Neural cell (in vitro differentiated cells): ENCODE data around the gene EN1. TPM values are rescaled to one million over a fixed set of nuclear protein-coding genes. Genes with fewer than 3 reads are reported as not detected.

Experiments used
- H2AFZ ChIP-seq: fragments of 200-600, 300-800 bp; sonication (generic), shearing (Covaris generic); 2 replicates; pipeline ENCODE4 v1.6.0; 2014; ENCODE audit warnings: low read depth, mild to moderate bottlenecking, antibody characterized with exemption, low read length, moderate library complexity
- H3F3A ChIP-seq: fragments of 200-600 bp; shearing (Covaris generic); 2 replicates; pipeline ENCODE4 v1.6.1; 2016; ENCODE audit warnings: mild to moderate bottlenecking, moderate library complexity, mixed read lengths, antibody characterized with exemption, low read length; ENCODE audit not compliant: insufficient read depth, poor library complexity, severe bottlenecking
- H3K27ac ChIP-seq: fragments of 200-600, 300-800 bp; sonication (generic), shearing (Covaris generic); 2 replicates; pipeline ENCODE4 v1.5.1; 2014; ENCODE audit warnings: mild to moderate bottlenecking, low read length, moderate library complexity
- H3K27me3 ChIP-seq: fragments of 300-800, 200-600 bp; sonication (generic), shearing (Covaris generic); 2 replicates; pipeline ENCODE4 v1.6.0; 2014; ENCODE audit warnings: mild to moderate bottlenecking, low read depth, low read length, moderate library complexity; ENCODE audit not compliant: insufficient read depth
- H3K36me3 ChIP-seq: fragments of 300-800, 200-600 bp; sonication (generic), shearing (Covaris generic); 2 replicates; pipeline ENCODE4 v1.5.1; 2014; ENCODE audit warnings: mild to moderate bottlenecking, antibody characterized with exemption, low read length, moderate library complexity; ENCODE audit not compliant: insufficient read depth
- H3K4me2 ChIP-seq: fragments of 300-800, 200-600 bp; sonication (generic), shearing (Covaris generic); 2 replicates; pipeline ENCODE4 v1.6.0; 2014; ENCODE audit warnings: mild to moderate bottlenecking, low read length
- H3K4me3 ChIP-seq: fragments of 300-800, 200-600 bp; sonication (generic), shearing (Covaris generic); 2 replicates; pipeline ENCODE4 v1.5.1; 2014; ENCODE audit warnings: mild to moderate bottlenecking, low read length, moderate library complexity
- H3K79me2 ChIP-seq: fragments of 200-600 bp; shearing (Covaris generic); replicated peaks from 2 replicates; pipeline ENCODE4 v1.6.0; 2014; ENCODE audit warnings: mild to moderate bottlenecking, low read length, moderate library complexity; ENCODE audit not compliant: insufficient read depth
- H3K9ac ChIP-seq: fragments of 300-800, 200-600 bp; sonication (generic), shearing (Covaris generic); 2 replicates; pipeline ENCODE4 v1.6.1; 2016; ENCODE audit warnings: mild to moderate bottlenecking, low read length, mixed read lengths
- H3K9me2 ChIP-seq: fragments of 200-600 bp; shearing (Covaris generic); 2 replicates; pipeline ENCODE4 v1.6.1; 2016; ENCODE audit warnings: mild to moderate bottlenecking, low read length, mixed read lengths; ENCODE audit not compliant: insufficient read depth
- H3K9me3 ChIP-seq: fragments of 200-600, 300-800 bp; sonication (generic), shearing (Covaris generic); 2 replicates; pipeline ENCODE4 v1.6.1; 2016; ENCODE audit warnings: mild to moderate bottlenecking, mixed run types, low read length, moderate library complexity, mixed read lengths
- H4K20me1 ChIP-seq: fragments of 200-600 bp; shearing (Covaris generic); 2 replicates; pipeline ENCODE4 v1.6.1; 2016; ENCODE audit warnings: mild to moderate bottlenecking, mixed run types; ENCODE audit not compliant: insufficient read depth
- CTCF ChIP-seq: fragments of 450-650 bp; IDR thresholded peaks from 2 replicates; pipeline ENCODE4 v1.5.1; 2014; ENCODE audit warnings: antibody characterized with exemption, mild to moderate bottlenecking, moderate library complexity; ENCODE audit not compliant: poor library complexity, severe bottlenecking
- EP300 ChIP-seq: fragments of 450-650 bp; conservative IDR thresholded peaks from 2 replicates; pipeline ENCODE4 v1.6.1; 2014; ENCODE audit warnings: antibody characterized with exemption, mild to moderate bottlenecking, moderate library complexity; ENCODE audit not compliant: poor library complexity, severe bottlenecking
- EZH2 ChIP-seq: fragments of 200-600, 300-800 bp; shearing (Covaris generic), sonication (generic); IDR thresholded peaks from 2 replicates; pipeline ENCODE4 v1.6.1; 2014; ENCODE audit warnings: antibody characterized with exemption, low read length, borderline replicate concordance, mild to moderate bottlenecking; ENCODE audit not compliant: insufficient read depth, poor library complexity, severe bottlenecking
- MXI1 ChIP-seq: fragments of 450-650 bp; conservative IDR thresholded peaks from 2 replicates; pipeline ENCODE4 v1.6.1; 2014; ENCODE audit warnings: antibody characterized with exemption, mild to moderate bottlenecking; ENCODE audit not compliant: poor library complexity, severe bottlenecking
- POLR2AphosphoS5 ChIP-seq: IDR thresholded peaks from 2 replicates; pipeline ENCODE4 v1.6.1; 2012
- SMC3 ChIP-seq: fragments of 450-650 bp; conservative IDR thresholded peaks from 2 replicates; pipeline ENCODE4 v1.6.1; 2014; ENCODE audit warnings: antibody characterized with exemption, mild to moderate bottlenecking, moderate library complexity; ENCODE audit not compliant: poor library complexity
- TAF1 ChIP-seq: IDR thresholded peaks from 2 replicates; pipeline ENCODE4 v1.6.1; 2012; ENCODE audit warnings: low read depth
- polyA plus RNA-seq: library from polyadenylated mRNA; depleted of rRNA; stranded (reverse); fragments of >200 nt; gene quantifications from 2 replicates; pipeline ENCODE4 v1.2.3, GENCODE V29; 2014
- TF ChIP-seq, protein P1 (sequence below): IDR thresholded peaks from 2 replicates; pipeline ENCODE4 v1.6.1; 2012; ENCODE audit warnings: borderline replicate concordance

Gene EN1
- polyA plus RNA-seq, 1 donor from 2014 or later, result not detected

- Histone ChIP-seq H4K20me1 (no peaks in the 10 kb centered on the region), H3K9ac (no peak overlapping the region), H3K4me3 (no peak overlapping the region), H3F3A (no peaks in the 10 kb centered on the region), H3K36me3 (no peaks in the 10 kb centered on the region), H3K4me2 (no peak overlapping the region), H2AFZ (no peak overlapping the region), H3K27me3 (peaks cover 93% of the 10 kb centered on the region), H3K27ac (no peak overlapping the region), H3K9me2 (no peaks in the 10 kb centered on the region), H3K79me2 (no peaks in the 10 kb centered on the region), H3K9me3 (no peaks in the 10 kb centered on the region)
- TF ChIP-seq EP300 (no peak), MXI1 (no peak), CTCF (no peak), SMC3 (no peak)
Measured at GRCh38 chr2:118822015-118822414, 25.4 kb downstream of the EN1 start.

DNA sequence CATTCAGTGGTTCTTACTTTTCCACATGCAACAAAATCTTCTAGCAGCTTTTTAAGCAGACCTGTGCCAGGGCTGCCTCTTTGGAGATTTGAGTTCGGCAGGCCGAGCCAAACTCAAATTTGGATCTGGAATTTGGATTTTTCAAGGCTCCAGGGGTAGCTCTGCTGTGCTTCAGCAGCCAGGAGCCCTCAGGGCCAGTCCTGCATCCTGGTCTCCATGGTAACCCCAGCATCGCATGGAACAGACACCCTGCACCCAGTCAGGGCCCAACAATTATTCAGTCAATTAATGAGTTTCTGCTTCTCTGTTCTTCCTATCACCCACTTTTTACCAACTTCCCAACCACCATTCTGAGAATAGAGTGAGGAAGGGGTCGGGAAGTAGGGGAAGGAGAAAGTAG is 30.0 kb downstream of the EN1 start:
- no peaks in the 10 kb centered on the region for H3F3A ChIP-seq
- no peak overlapping the region for H3K27ac ChIP-seq
- no peaks in the 10 kb centered on the region for H3K9me3 ChIP-seq
- no peaks in the 10 kb centered on the region for H3K9me2 ChIP-seq
- no peak overlapping the region for H3K4me2 ChIP-seq
- no peaks in the 10 kb centered on the region for H3K36me3 ChIP-seq
- peaks cover 72% of the 10 kb centered on the region for H3K27me3 ChIP-seq
- no peaks in the 10 kb centered on the region for H3K79me2 ChIP-seq
- TF ChIP-seq EZH2 (no peak), POLR2AphosphoS5 (no peak), EP300 (no peak), SMC3 (no peak)
- TF ChIP-seq, protein P1, sequence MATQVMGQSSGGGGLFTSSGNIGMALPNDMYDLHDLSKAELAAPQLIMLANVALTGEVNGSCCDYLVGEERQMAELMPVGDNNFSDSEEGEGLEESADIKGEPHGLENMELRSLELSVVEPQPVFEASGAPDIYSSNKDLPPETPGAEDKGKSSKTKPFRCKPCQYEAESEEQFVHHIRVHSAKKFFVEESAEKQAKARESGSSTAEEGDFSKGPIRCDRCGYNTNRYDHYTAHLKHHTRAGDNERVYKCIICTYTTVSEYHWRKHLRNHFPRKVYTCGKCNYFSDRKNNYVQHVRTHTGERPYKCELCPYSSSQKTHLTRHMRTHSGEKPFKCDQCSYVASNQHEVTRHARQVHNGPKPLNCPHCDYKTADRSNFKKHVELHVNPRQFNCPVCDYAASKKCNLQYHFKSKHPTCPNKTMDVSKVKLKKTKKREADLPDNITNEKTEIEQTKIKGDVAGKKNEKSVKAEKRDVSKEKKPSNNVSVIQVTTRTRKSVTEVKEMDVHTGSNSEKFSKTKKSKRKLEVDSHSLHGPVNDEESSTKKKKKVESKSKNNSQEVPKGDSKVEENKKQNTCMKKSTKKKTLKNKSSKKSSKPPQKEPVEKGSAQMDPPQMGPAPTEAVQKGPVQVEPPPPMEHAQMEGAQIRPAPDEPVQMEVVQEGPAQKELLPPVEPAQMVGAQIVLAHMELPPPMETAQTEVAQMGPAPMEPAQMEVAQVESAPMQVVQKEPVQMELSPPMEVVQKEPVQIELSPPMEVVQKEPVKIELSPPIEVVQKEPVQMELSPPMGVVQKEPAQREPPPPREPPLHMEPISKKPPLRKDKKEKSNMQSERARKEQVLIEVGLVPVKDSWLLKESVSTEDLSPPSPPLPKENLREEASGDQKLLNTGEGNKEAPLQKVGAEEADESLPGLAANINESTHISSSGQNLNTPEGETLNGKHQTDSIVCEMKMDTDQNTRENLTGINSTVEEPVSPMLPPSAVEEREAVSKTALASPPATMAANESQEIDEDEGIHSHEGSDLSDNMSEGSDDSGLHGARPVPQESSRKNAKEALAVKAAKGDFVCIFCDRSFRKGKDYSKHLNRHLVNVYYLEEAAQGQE, result no peak
- H3K9ac ChIP-seq, result no peak overlapping the region
- H2AFZ ChIP-seq, result no peak overlapping the region
- no peaks in the 10 kb centered on the region for H4K20me1 ChIP-seq
- no peak overlapping the region for H3K4me3 ChIP-seq

- no peaks in the 10 kb centered on the region for H3F3A ChIP-seq
- H3K9ac ChIP-seq, result no peak overlapping the region
- H4K20me1 ChIP-seq, result no peaks in the 10 kb centered on the region
- no peak overlapping the region for H3K4me3 ChIP-seq
- no peaks in the 10 kb centered on the region for H3K79me2 ChIP-seq
- H3K27me3 ChIP-seq, result peaks cover 66% of the 10 kb centered on the region
- no peak overlapping the region for H3K27ac ChIP-seq
- TF ChIP-seq EZH2, result no peak
- no peak for TF ChIP-seq CTCF
- TF ChIP-seq TAF1, result no peak
- no peak for TF ChIP-seq SMC3
- H3K9me2 ChIP-seq, result no peaks in the 10 kb centered on the region
- no peak overlapping the region for H2AFZ ChIP-seq
- H3K4me2 ChIP-seq, result no peak overlapping the region
- no peaks in the 10 kb centered on the region for H3K36me3 ChIP-seq
- H3K9me3 ChIP-seq, result no peaks in the 10 kb centered on the region
Measured at GRCh38 chr2:118816669-118817068, 30.8 kb downstream of the EN1 start.
